Lower lobe of right lung (tissue), 2 donors: ENCODE data around the gene LDLR. TPM values are rescaled to one million over a fixed set of nuclear protein-coding genes. Genes with fewer than 3 reads are reported as not detected.

Experiments
- ATAC-seq, 2 donors: fragments of 200-7000 bp; cut with Tn5 transposase; one replicate each; pipeline ENCODE4 v1.9.1; 2020 to 2022; ENCODE audit warnings: mild to moderate bottlenecking in 2 of 2, moderate library complexity in 2 of 2
- DNase-seq: peaks from one replicate; pipeline ENCODE4 v3.0.0-alpha.2; 2020
- H3K27ac ChIP-seq: fragments of 200-600 bp; one replicate; pipeline ENCODE4 v1.8.0; 2022
- H3K27me3 ChIP-seq: fragments of 200-600 bp; one replicate; pipeline ENCODE4 v1.8.0; 2022; ENCODE audit warnings: low read depth
- H3K36me3 ChIP-seq: fragments of 200-600 bp; one replicate; pipeline ENCODE4 v1.8.0; 2022; ENCODE audit warnings: mild to moderate bottlenecking
- H3K4me1 ChIP-seq: fragments of 200-600 bp; one replicate; pipeline ENCODE4 v1.8.0; 2022
- H3K4me3 ChIP-seq: fragments of 200-600 bp; one replicate; pipeline ENCODE4 v1.8.0; 2022; ENCODE audit warnings: mild to moderate bottlenecking
- H3K9me3 ChIP-seq: fragments of 200-600 bp; one replicate; pipeline ENCODE4 v1.8.0; 2022
- CTCF ChIP-seq: fragments of 200-600 bp; IDR thresholded peaks from one replicate; pipeline ENCODE4 v1.8.0; 2022; ENCODE audit warnings: antibody characterized with exemption, mild to moderate bottlenecking
- intact Hi-C: fragments of 100-400 bp; cut with DNase I; formaldehyde crosslinking; loops from one replicate; pipeline ENCODE4 v1.11.0; 2022
- total RNA-seq: library from RNA; stranded (reverse); fragmentation: NEBNext Ultra II Directional; extraction: Animal tissue kit (Norgen Biotek cat#: 25700); gene quantifications from one replicate; pipeline ENCODE4 v1.2.1, GENCODE V29; 2021
- donor health status: DM: no; HTN: yes; CAD: no; lungs with severe emphysema.

The LDLR gene
- total RNA-seq, 1 donor from 2014 or later = 147 TPM

GRCh38 chr19:11111117-11111770 is 22.0 kb downstream of the LDLR start:
- no peak for DNase-seq
- peak in 1 of 2 donors; percentile 1 for ATAC-seq

GRCh38 chr19:11111771-11112144 is 22.5 kb downstream of the LDLR start:
- ATAC-seq = peak; percentile 2 to 5
- Histone ChIP-seq H3K4me1 (no peaks in the 10 kb centered on the region), H3K27ac (no peak overlapping the region), H3K4me3 (no peak overlapping the region), H3K27me3 (no peaks in the 10 kb centered on the region), H3K9me3 (no peaks in the 10 kb centered on the region), H3K36me3 (peaks cover 98% of the 10 kb centered on the region)
- intact Hi-C loops = no loop called here
- no peak for TF ChIP-seq CTCF
- no peak for DNase-seq

More at GRCh38 chr19:11111117-11111770, 22.0 kb downstream of the LDLR start:
- peaks cover 98% of the 10 kb centered on the region for H3K36me3 ChIP-seq
- no peaks in the 10 kb centered on the region for H3K27me3 ChIP-seq
- no peaks in the 10 kb centered on the region for H3K9me3 ChIP-seq
- H3K4me1 ChIP-seq = no peaks in the 10 kb centered on the region
- H3K4me3 ChIP-seq = no peak overlapping the region
- no peak overlapping the region for H3K27ac ChIP-seq
- intact Hi-C loops = no loop called here
- no peak for TF ChIP-seq CTCF

- H3K9me3 ChIP-seq = no peaks in the 10 kb centered on the region
- H3K27me3 ChIP-seq = no peaks in the 10 kb centered on the region
- DNase-seq = no peak
- TF ChIP-seq CTCF = no peak
- H3K4me3 ChIP-seq = no peak overlapping the region
- no peaks in the 10 kb centered on the region for H3K4me1 ChIP-seq
- no peak overlapping the region for H3K27ac ChIP-seq
- no peak for ATAC-seq
- peaks cover 98% of the 10 kb centered on the region for H3K36me3 ChIP-seq
- intact Hi-C loops = no loop called here
Observed at GRCh38 chr19:11113140-11113708, 24.0 kb downstream of the LDLR start.

GRCh38 chr19:11115042-11115441 is 25.8 kb downstream of the LDLR start:
- no peak for ATAC-seq
- H3K27ac ChIP-seq = no peak overlapping the region
- intact Hi-C loops = no loop called here
- H3K36me3 ChIP-seq = peaks cover 96% of the 10 kb centered on the region
- no peak for DNase-seq
- no peaks in the 10 kb centered on the region for H3K4me1 ChIP-seq
- no peaks in the 10 kb centered on the region for H3K9me3 ChIP-seq
- no peaks in the 10 kb centered on the region for H3K27me3 ChIP-seq
- TF ChIP-seq CTCF = no peak
- H3K4me3 ChIP-seq = no peak overlapping the region

- H3K27ac ChIP-seq = no peak overlapping the region
- peaks cover 96% of the 10 kb centered on the region for H3K36me3 ChIP-seq
- no peaks in the 10 kb centered on the region for H3K9me3 ChIP-seq
- intact Hi-C loops = no loop called here
- DNase-seq (no peak), ATAC-seq (peak in 1 of 2 donors; percentile 2)
- no peak overlapping the region for H3K4me3 ChIP-seq
- no peak for TF ChIP-seq CTCF
- no peaks in the 10 kb centered on the region for H3K4me1 ChIP-seq
- no peaks in the 10 kb centered on the region for H3K27me3 ChIP-seq
Observed at GRCh38 chr19:11115895-11116446, 26.7 kb downstream of the LDLR start.
